CD4-positive, CD25-positive, alpha-beta regulatory T cell (primary cell): ENCODE data around the gene THOC1. TPM values are rescaled to one million over a fixed set of nuclear protein-coding genes. Genes with fewer than 3 reads are reported as not detected.

Source experiments
- ATAC-seq, 2 donors: fragments of 150-1000 bp; cut with Tn5 transposase; one replicate each; pipeline ENCODE4 v1.10.0; 2021; ENCODE audit warnings: low read depth in 2 of 2, moderate number of reproducible peaks in 2 of 2, moderate library complexity in 1 of 2
- DNase-seq, 3 donors: peaks; one replicate each; pipeline versions ENCODE4 v3.0.0 to v3.0.0-alpha.2; 2012 to 2022; ENCODE audit warnings: mixed read lengths in 1 of 3
- H3K27ac ChIP-seq: one replicate; pipeline ENCODE4 v1.7.0; 2013; ENCODE audit warnings: mild to moderate bottlenecking, low read length; ENCODE audit not compliant: insufficient read depth, poor library complexity, severe bottlenecking
- H3K27me3 ChIP-seq: one replicate; pipeline ENCODE4 v1.7.0; 2013; ENCODE audit warnings: low read length; ENCODE audit not compliant: control insufficient read depth, insufficient read depth
- H3K36me3 ChIP-seq: one replicate; pipeline ENCODE4 v1.7.0; 2013; ENCODE audit warnings: mild to moderate bottlenecking, low read length, moderate library complexity; ENCODE audit not compliant: control insufficient read depth, insufficient read depth
- H3K4me1 ChIP-seq: 2 replicates; pipeline ENCODE4 v1.7.0; 2013; ENCODE audit warnings: mild to moderate bottlenecking, low read length; ENCODE audit not compliant: insufficient read depth, control insufficient read depth, poor library complexity, severe bottlenecking
- H3K4me3 ChIP-seq: one replicate; pipeline ENCODE4 v1.7.0; 2013; ENCODE audit warnings: low read depth, mild to moderate bottlenecking, low read length, moderate library complexity
- H3K9me3 ChIP-seq, 2 experiments: 1 replicate in 1 of 2; 2 replicates in 1 of 2; pipeline ENCODE4 v1.7.0; 2013; ENCODE audit warnings: low read length in 2 of 2, mild to moderate bottlenecking in 1 of 2, moderate library complexity in 1 of 2; ENCODE audit not compliant: control insufficient read depth in 2 of 2
- H3K27ac Mint-ChIP-seq, 3 donors: one replicate each; pipeline ENCODE4 v1.8.0; 2020 to 2022; ENCODE audit warnings: mild to moderate bottlenecking in 3 of 3, mixed read lengths in 3 of 3, moderate library complexity in 2 of 3
- H3K27me3 Mint-ChIP-seq: one replicate; pipeline ENCODE4 v1.8.0; 2022; ENCODE audit warnings: mild to moderate bottlenecking, mixed read lengths
- H3K36me3 Mint-ChIP-seq: one replicate; pipeline ENCODE4 v1.8.0; 2020; ENCODE audit warnings: mixed read lengths
- H3K4me1 Mint-ChIP-seq, 4 donors: one replicate each; pipeline ENCODE4 v1.8.0; 2020 to 2022; ENCODE audit warnings: mixed read lengths in 4 of 4, mild to moderate bottlenecking in 1 of 4
- H3K4me3 Mint-ChIP-seq, 4 donors: one replicate each; pipeline ENCODE4 v1.8.0; 2020 to 2022; ENCODE audit warnings: mild to moderate bottlenecking in 4 of 4, mixed read lengths in 4 of 4, moderate library complexity in 3 of 4
- H3K9me3 Mint-ChIP-seq, 7 donors: one replicate each; pipeline ENCODE4 v1.8.0; 2020 to 2022; ENCODE audit warnings: mixed read lengths in 7 of 7, mild to moderate bottlenecking in 3 of 7, moderate library complexity in 2 of 7
- polyA plus RNA-seq, 4 donors: library from polyadenylated mRNA; unstranded; fragments of 300-500 nt; fragmentation: Illumina TruSeq; gene quantifications; one replicate each; pipeline ENCODE4 v1.2.3, GENCODE V29; 2021
- total RNA-seq: library from RNA; stranded (reverse); gene quantifications from one replicate; pipeline ENCODE4 v1.2.3, GENCODE V29; 2022

THOC1 gene
- total and polyA plus RNA-seq, 5 donors from 2014 or later: 14.9 to 86.3 (median 17.9) TPM

- H3K27ac Mint-ChIP-seq: no peak overlapping the region
Measured at GRCh38 chr18:253121-253520, 14.7 kb downstream of the THOC1 start.

GRCh38 chr18:251572-251971, 16.3 kb downstream of the THOC1 start:
- Histone ChIP-seq H3K27me3 (no peaks in the 10 kb centered on the region), H3K9me3 (no peaks in the 10 kb centered on the region), H3K4me1 (no peaks in the 10 kb centered on the region), H3K4me3 (no peak overlapping the region), H3K27ac (no peak overlapping the region), H3K36me3 (peaks cover 79% of the 10 kb centered on the region)
- DNase-seq: no peak
- no peak overlapping the region for H3K4me3 Mint-ChIP-seq
- ATAC-seq: no peak
- H3K9me3 Mint-ChIP-seq: no peaks in the 10 kb centered on the region
- H3K4me1 Mint-ChIP-seq: peaks cover 0 to 7% (median 2%) of the 10 kb centered on the region in 4 donors
- no peak overlapping the region for H3K27ac Mint-ChIP-seq
- H3K27me3 Mint-ChIP-seq: no peaks in the 10 kb centered on the region
- H3K36me3 Mint-ChIP-seq: peaks cover 49% of the 10 kb centered on the region

More at GRCh38 chr18:253121-253520, 14.7 kb downstream of the THOC1 start:
- Histone ChIP-seq H3K36me3 (peaks cover 79% of the 10 kb centered on the region), H3K4me3 (no peak overlapping the region), H3K27ac (no peak overlapping the region), H3K9me3 (no peaks in the 10 kb centered on the region), H3K27me3 (no peaks in the 10 kb centered on the region), H3K4me1 (no peaks in the 10 kb centered on the region)
- H3K4me1 Mint-ChIP-seq: peaks cover 0 to 8% (median 3%) of the 10 kb centered on the region in 4 donors
- no peak overlapping the region for H3K4me3 Mint-ChIP-seq
- H3K36me3 Mint-ChIP-seq: peaks cover 61% of the 10 kb centered on the region
- H3K9me3 Mint-ChIP-seq: no peaks in the 10 kb centered on the region
- DNase-seq (no peak), ATAC-seq (no peak)
- no peaks in the 10 kb centered on the region for H3K27me3 Mint-ChIP-seq

DNA sequence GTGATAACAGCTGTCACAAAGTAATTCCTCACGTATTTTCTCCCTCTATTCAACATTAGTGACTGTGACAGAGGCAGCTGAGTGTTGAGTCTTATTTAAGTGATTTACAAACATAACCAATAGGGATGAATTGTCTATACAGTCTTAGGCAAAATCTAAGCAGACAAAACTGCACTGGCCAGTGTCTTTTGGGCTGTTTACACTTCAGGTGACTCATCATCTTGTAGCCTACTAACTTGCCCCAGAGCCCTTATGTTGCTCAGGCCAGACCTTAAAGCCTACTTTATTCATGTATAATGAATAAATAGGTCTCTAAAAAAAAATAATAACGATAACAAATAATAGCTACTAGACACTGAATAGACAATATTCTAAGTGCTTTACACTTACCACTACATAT, 17.2 kb downstream of the THOC1 start:
- Histone ChIP-seq H3K4me3 (no peak overlapping the region), H3K4me1 (no peaks in the 10 kb centered on the region), H3K27me3 (no peaks in the 10 kb centered on the region), H3K36me3 (peaks cover 80% of the 10 kb centered on the region), H3K27ac (no peak overlapping the region), H3K9me3 (no peaks in the 10 kb centered on the region)
- no peak for ATAC-seq
- Mint-ChIP-seq H3K4me3 (no peak overlapping the region), H3K4me1 (peaks cover 0 to 7% (median 2%) of the 10 kb centered on the region in 4 donors), H3K27ac (no peak overlapping the region), H3K27me3 (no peaks in the 10 kb centered on the region), H3K9me3 (no peaks in the 10 kb centered on the region), H3K36me3 (peaks cover 47% of the 10 kb centered on the region)
- DNase-seq: no peak

DNA sequence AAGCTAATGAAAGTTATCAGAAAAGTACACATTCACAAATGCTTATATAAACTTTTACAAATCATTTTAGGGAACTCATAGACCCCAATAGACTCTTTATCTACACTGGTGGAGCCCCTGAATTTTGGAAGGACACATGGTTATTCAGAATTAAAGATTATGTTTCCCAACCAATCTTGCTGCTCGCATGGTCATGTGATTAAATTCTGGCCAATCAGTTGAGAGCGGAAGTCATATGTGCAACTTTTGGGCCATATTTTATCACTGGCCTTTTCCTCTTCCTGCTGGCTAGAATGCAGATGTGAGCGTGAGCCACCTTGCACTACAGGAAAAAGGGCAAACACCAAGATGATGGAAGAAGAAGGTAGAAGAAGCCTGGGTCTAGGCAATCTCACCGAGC, 19.8 kb downstream of the THOC1 start:
- Mint-ChIP-seq H3K27ac (no peak overlapping the region), H3K36me3 (peaks cover 51% of the 10 kb centered on the region), H3K9me3 (no peaks in the 10 kb centered on the region), H3K4me3 (no peak overlapping the region), H3K4me1 (peaks cover 0 to 7% (median 2%) of the 10 kb centered on the region in 4 donors), H3K27me3 (no peaks in the 10 kb centered on the region)
- H3K27ac ChIP-seq: no peak overlapping the region
- H3K4me1 ChIP-seq: no peaks in the 10 kb centered on the region
- ATAC-seq: no peak
- H3K4me3 ChIP-seq: no peak overlapping the region
- no peak for DNase-seq
- H3K9me3 ChIP-seq: no peaks in the 10 kb centered on the region
- H3K36me3 ChIP-seq: peaks cover 64% of the 10 kb centered on the region
- H3K27me3 ChIP-seq: no peaks in the 10 kb centered on the region

GRCh38 chr18:245282-245847, 22.5 kb downstream of the THOC1 start:
- no peak overlapping the region for H3K4me3 ChIP-seq
- DNase-seq (no peak), ATAC-seq (no peak)
- H3K36me3 ChIP-seq: peaks cover 37% of the 10 kb centered on the region
- Mint-ChIP-seq H3K27me3 (no peaks in the 10 kb centered on the region), H3K27ac (peak overlapping the region in 1 of 3 donors; percentile 48), H3K4me3 (no peak overlapping the region), H3K4me1 (peaks cover 0 to 7% (median 3%) of the 10 kb centered on the region in 4 donors), H3K36me3 (peaks cover 49% of the 10 kb centered on the region), H3K9me3 (no peaks in the 10 kb centered on the region)
- no peaks in the 10 kb centered on the region for H3K4me1 ChIP-seq
- no peaks in the 10 kb centered on the region for H3K27me3 ChIP-seq
- H3K9me3 ChIP-seq: no peaks in the 10 kb centered on the region
- H3K27ac ChIP-seq: no peak overlapping the region

DNA sequence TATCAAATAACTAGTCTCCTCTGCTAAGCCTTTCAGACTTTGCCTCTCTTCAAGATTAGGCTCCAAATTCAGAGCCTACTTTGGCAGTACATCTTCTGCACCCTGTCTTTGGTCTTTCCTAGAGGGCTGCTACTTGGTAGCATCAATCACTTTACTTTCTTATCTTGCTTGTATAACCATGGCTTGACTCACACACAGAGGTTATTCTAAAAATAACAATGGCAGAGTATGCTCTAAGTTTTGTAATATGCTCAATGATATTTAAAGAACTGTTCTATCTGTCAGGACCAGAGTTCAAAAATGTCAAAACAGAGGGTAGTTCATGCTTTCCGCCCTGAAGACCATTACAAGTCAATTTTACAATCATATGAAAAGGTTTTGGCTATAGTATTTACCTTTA, 27.7 kb downstream of the THOC1 start:
- Histone ChIP-seq H3K9me3 (no peaks in the 10 kb centered on the region), H3K4me3 (no peak overlapping the region), H3K36me3 (peaks cover 6% of the 10 kb centered on the region), H3K27ac (no peak overlapping the region), H3K4me1 (no peaks in the 10 kb centered on the region), H3K27me3 (no peaks in the 10 kb centered on the region)
- peaks cover 0 to 18% (median 3%) of the 10 kb centered on the region in 4 donors for H3K4me1 Mint-ChIP-seq
- H3K4me3 Mint-ChIP-seq: no peak overlapping the region
- H3K27ac Mint-ChIP-seq: peak overlapping the region in 1 of 3 donors; percentile 9
- H3K27me3 Mint-ChIP-seq: no peaks in the 10 kb centered on the region
- ATAC-seq (no peak), DNase-seq (no peak)
- H3K9me3 Mint-ChIP-seq: no peaks in the 10 kb centered on the region
- peaks cover 28% of the 10 kb centered on the region for H3K36me3 Mint-ChIP-seq

DNA sequence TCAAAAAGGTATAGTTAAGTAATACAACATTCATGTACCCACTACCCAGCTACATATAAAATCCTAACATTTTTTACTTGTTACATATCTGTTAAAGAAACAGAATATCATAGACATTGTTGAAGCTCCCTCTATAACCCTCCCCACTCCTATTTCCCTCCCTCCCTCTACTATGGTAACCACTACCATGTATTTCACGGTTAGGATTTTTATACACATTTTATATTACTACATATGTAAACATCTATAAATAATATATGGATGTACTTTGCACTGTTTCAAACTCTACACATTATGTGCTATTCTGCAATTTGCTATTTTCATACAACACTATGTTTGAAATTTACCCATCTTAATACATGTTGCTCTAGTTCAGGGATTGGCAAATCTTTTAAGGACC, 36.3 kb downstream of the THOC1 start:
- ATAC-seq (no peak), DNase-seq (no peak)
- no peaks in the 10 kb centered on the region for H3K27me3 Mint-ChIP-seq
- peaks cover 27% of the 10 kb centered on the region for H3K36me3 Mint-ChIP-seq
- H3K4me1 Mint-ChIP-seq: peaks cover 0 to 29% (median 5%) of the 10 kb centered on the region in 4 donors
- no peaks in the 10 kb centered on the region for H3K27me3 ChIP-seq
- no peak overlapping the region for H3K4me3 ChIP-seq
- H3K9me3 Mint-ChIP-seq: peaks cover 0 to 2% (median 0%) of the 10 kb centered on the region in 7 donors
- H3K9me3 ChIP-seq: no peaks in the 10 kb centered on the region
- H3K4me1 ChIP-seq: no peaks in the 10 kb centered on the region
- no peak overlapping the region for H3K27ac ChIP-seq
- H3K27ac Mint-ChIP-seq: no peak overlapping the region
- H3K4me3 Mint-ChIP-seq: no peak overlapping the region
- H3K36me3 ChIP-seq: peaks cover 11% of the 10 kb centered on the region

DNA sequence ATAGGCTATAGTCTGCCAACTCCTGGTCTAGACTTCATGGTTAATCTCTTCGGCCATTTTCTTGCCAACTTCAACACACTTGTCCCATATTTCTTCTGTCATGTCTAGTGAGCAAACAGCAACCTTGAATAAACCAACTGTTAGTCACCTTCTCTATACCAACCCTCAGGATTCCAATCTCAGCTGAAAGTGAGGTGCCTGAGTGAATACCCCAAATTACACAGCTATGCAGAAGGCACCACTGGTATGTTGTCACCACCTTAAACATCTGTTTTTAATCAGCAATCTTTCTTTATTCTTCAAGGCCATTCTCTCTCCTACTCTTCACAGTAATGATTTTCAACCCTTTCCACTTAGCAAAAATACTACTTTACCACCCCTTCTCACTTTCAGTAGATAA, 39.3 kb downstream of the THOC1 start:
- H3K36me3 Mint-ChIP-seq: peaks cover 44% of the 10 kb centered on the region
- Histone ChIP-seq H3K36me3 (peaks cover 35% of the 10 kb centered on the region), H3K27me3 (no peaks in the 10 kb centered on the region), H3K4me1 (no peaks in the 10 kb centered on the region), H3K4me3 (no peak overlapping the region), H3K9me3 (no peaks in the 10 kb centered on the region), H3K27ac (no peak overlapping the region)
- H3K4me1 Mint-ChIP-seq: peaks cover 0 to 13% (median 6%) of the 10 kb centered on the region in 4 donors
- ATAC-seq (no peak), DNase-seq (no peak)
- H3K27me3 Mint-ChIP-seq: no peaks in the 10 kb centered on the region
- peak overlapping the region in 2 of 3 donors; percentile 7 to 81 for H3K27ac Mint-ChIP-seq
- H3K4me3 Mint-ChIP-seq: no peak overlapping the region
- H3K9me3 Mint-ChIP-seq: peaks cover 0 to 2% (median 0%) of the 10 kb centered on the region in 7 donors
